HepG2 (cell line): ENCODE data around the gene PANK1.

Experiments
- CTCF ChIP-seq: sonication (generic); formaldehyde crosslinking; IDR thresholded peaks from 2 replicates; pipeline ENCODE4 v1.5.0; 2020; ENCODE audit warnings: mild to moderate bottlenecking, missing genetic modification reagents, moderate library complexity
- FOXM1 ChIP-seq: sonication (generic); formaldehyde crosslinking; IDR thresholded peaks from 2 replicates; pipeline ENCODE4 v1.5.0; 2020; ENCODE audit warnings: missing genetic modification reagents
- GMEB2 ChIP-seq: IDR thresholded peaks from 2 replicates; pipeline ENCODE4 v1.6.1; 2016; ENCODE audit warnings: missing biosample characterization, missing genetic modification reagents, low read depth
- MYC ChIP-seq: sonication (generic); formaldehyde crosslinking; IDR thresholded peaks from 2 replicates; pipeline ENCODE4 v1.9.0; 2021; ENCODE audit warnings: missing genetic modification reagents, borderline replicate concordance
- MYNN ChIP-seq: sonication (generic); formaldehyde crosslinking; IDR thresholded peaks from 2 replicates; pipeline ENCODE4 v1.4.0; 2020; ENCODE audit warnings: mild to moderate bottlenecking, low read depth, missing genetic modification reagents
- PHF8 ChIP-seq: sonication (generic); formaldehyde crosslinking; IDR thresholded peaks from 2 replicates; pipeline ENCODE4 v1.5.0; 2020; ENCODE audit warnings: missing genetic modification reagents
- POLR2A ChIP-seq, 2 experiments: IDR thresholded peaks; 2 replicates each; pipeline ENCODE4 v1.6.1; 2011; ENCODE audit warnings: low read depth in 2 of 2, low read length in 2 of 2, mild to moderate bottlenecking in 1 of 2, moderate library complexity in 1 of 2; ENCODE audit not compliant: insufficient read depth in 1 of 2
- SIX4 ChIP-seq: sonication (generic); formaldehyde crosslinking; IDR thresholded peaks from 2 replicates; pipeline ENCODE4 v1.4.0; 2020; ENCODE audit warnings: missing genetic modification reagents
- SNAPC4 ChIP-seq: sonication (generic); formaldehyde crosslinking; IDR thresholded peaks from 2 replicates; pipeline ENCODE4 v1.4.0; 2020; ENCODE audit warnings: mild to moderate bottlenecking, missing genetic modification reagents
- TBP ChIP-seq: sonication (generic); formaldehyde crosslinking; IDR thresholded peaks from 2 replicates; pipeline ENCODE4 v1.5.0; 2020; ENCODE audit warnings: missing genetic modification reagents

- no peak for TF ChIP-seq FOXM1 (CRISPR knock-in tag)
- TF ChIP-seq POLR2A (IDR thresholded peaks at IDR 0.05; ENCODE audit: insufficient read depth in 1 of 2, low read depth in 2 of 2, low read length in 2 of 2), result no peak
- no peak for TF ChIP-seq SIX4 (CRISPR knock-in tag)
- TF ChIP-seq MYC (CRISPR knock-in tag), result no peak
- TF ChIP-seq CTCF (CRISPR knock-in tag), result no peak
- no peak for TF ChIP-seq SNAPC4 (CRISPR knock-in tag)
- TF ChIP-seq MYNN (CRISPR knock-in tag), result no peak
- no peak for TF ChIP-seq GMEB2 (CRISPR knock-in tag)
- TF ChIP-seq TBP, result no peak
- no peak for TF ChIP-seq PHF8 (CRISPR knock-in tag)
Observed at GRCh38 chr10:89589101-89589720, 55.8 kb downstream of the PANK1 start.
